ENCODE measurements around the gene COL6A1. TPM values are rescaled to one million over a fixed set of nuclear protein-coding genes. Genes with fewer than 3 reads are reported as not detected.

The COL6A1 gene
- total and polyA plus RNA-seq, 4 donors = 16.9 to 82.0 (median 35.7) TPM

DNA sequence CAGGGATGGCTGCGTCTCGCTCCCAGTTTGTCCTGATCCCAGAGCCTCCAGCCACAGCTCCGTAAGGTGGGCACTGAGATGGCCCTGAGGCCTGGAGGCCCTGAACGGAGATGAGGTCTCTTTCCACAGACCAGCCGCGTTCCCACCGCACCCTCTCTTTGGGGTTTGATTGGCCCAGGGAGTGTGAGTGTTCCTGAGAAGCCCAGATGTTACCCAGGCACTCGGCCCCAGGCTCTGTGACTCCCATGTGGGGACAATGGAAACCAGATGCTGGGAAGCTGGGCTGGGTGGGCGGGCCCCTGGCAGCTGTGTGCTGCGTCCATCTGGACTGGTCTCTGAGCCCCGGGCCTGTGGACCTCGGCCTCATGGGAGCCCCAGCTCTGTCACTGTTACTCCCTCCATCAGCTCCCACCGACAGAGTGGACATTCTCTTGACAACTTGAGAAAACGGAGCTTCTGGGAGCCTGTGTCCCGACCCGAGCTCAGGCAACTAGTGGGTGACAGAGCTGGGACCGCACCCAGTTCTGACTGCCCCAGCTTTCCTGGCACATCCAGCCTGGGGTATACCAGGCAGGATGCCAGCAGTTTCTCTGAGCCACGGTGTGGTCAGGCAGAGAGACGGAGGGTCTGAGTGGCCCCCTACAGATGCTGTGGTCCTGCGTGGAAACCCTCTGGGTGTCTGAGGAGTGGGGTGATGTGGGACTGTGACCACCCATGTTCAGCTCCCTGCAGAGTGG lies 9.8 kb upstream of the COL6A1 start:
- WGBS = 78% methylated on average over 20 of the region's 20 CpGs
- Histone ChIP-seq H3K36me3 (ENCODE audit: control insufficient read depth in 4 of 4, insufficient read depth in 3 of 4, low read depth in 1 of 4, low read length in 3 of 4) (no peaks in the 10 kb centered on the region), H3K27ac (ENCODE audit: low read depth in 1 of 2, low read length in 2 of 2) (peak overlapping the region; percentile 60 to 79), H3K4me3 (ENCODE audit: low read depth in 1 of 3, low read length in 3 of 3) (no peak overlapping the region), H3K9ac (ENCODE audit: low read depth in 1 of 2, low read length in 2 of 2) (no peak overlapping the region), H3K27me3 (ENCODE audit: control insufficient read depth in 4 of 4, insufficient read depth in 4 of 4, low read length in 3 of 4) (peaks cover 0 to 7% (median 2%) of the 10 kb centered on the region in 4 donors), H3K9me3 (ENCODE audit: control insufficient read depth in 4 of 4, low read length in 3 of 4) (no peaks in the 10 kb centered on the region), H3K4me1 (ENCODE audit: control insufficient read depth in 4 of 4, insufficient read depth in 4 of 4, low read length in 3 of 4) (peaks cover 17 to 32% (median 23%) of the 10 kb centered on the region in 4 donors)
- DNase-seq (ENCODE audit: low spot score) = no peak
- TF ChIP-seq RXRA (IDR thresholded peaks at IDR 0.05) (no peak), REST (IDR thresholded peaks at IDR 0.05) (no peak), SP1 (IDR thresholded peaks at IDR 0.05) (no peak), YY1 (IDR thresholded peaks at IDR 0.05) (no peak), HNF4A (conservative IDR thresholded peaks at IDR 0.05) (no peak), HNF4G (IDR thresholded peaks at IDR 0.05) (no peak), EGR1 (IDR thresholded peaks at IDR 0.05; ENCODE audit: low read depth in 2 of 2) (no peak), JUND (IDR thresholded peaks at IDR 0.05) (no peak), NR2F2 (IDR thresholded peaks at IDR 0.05) (no peak), GABPA (IDR thresholded peaks at IDR 0.05 in 1 of 2, conservative IDR thresholded peaks at IDR 0.05 in 1 of 2) (no peak), FOXA1 (IDR thresholded peaks at IDR 0.05) (no peak), RAD21 (IDR thresholded peaks at IDR 0.05) (no peak), TAF1 (conservative IDR thresholded peaks at IDR 0.05) (no peak), FOXA2 (IDR thresholded peaks at IDR 0.05) (no peak)
- TF ChIP-seq, protein P1, sequence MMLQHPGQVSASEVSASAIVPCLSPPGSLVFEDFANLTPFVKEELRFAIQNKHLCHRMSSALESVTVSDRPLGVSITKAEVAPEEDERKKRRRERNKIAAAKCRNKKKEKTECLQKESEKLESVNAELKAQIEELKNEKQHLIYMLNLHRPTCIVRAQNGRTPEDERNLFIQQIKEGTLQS (IDR thresholded peaks at IDR 0.05) = no peak
- TF ChIP-seq, protein P2, sequence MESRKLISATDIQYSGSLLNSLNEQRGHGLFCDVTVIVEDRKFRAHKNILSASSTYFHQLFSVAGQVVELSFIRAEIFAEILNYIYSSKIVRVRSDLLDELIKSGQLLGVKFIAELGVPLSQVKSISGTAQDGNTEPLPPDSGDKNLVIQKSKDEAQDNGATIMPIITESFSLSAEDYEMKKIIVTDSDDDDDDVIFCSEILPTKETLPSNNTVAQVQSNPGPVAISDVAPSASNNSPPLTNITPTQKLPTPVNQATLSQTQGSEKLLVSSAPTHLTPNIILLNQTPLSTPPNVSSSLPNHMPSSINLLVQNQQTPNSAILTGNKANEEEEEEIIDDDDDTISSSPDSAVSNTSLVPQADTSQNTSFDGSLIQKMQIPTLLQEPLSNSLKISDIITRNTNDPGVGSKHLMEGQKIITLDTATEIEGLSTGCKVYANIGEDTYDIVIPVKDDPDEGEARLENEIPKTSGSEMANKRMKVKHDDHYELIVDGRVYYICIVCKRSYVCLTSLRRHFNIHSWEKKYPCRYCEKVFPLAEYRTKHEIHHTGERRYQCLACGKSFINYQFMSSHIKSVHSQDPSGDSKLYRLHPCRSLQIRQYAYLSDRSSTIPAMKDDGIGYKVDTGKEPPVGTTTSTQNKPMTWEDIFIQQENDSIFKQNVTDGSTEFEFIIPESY (IDR thresholded peaks at IDR 0.05) = no peak
- TF ChIP-seq, protein P3, sequence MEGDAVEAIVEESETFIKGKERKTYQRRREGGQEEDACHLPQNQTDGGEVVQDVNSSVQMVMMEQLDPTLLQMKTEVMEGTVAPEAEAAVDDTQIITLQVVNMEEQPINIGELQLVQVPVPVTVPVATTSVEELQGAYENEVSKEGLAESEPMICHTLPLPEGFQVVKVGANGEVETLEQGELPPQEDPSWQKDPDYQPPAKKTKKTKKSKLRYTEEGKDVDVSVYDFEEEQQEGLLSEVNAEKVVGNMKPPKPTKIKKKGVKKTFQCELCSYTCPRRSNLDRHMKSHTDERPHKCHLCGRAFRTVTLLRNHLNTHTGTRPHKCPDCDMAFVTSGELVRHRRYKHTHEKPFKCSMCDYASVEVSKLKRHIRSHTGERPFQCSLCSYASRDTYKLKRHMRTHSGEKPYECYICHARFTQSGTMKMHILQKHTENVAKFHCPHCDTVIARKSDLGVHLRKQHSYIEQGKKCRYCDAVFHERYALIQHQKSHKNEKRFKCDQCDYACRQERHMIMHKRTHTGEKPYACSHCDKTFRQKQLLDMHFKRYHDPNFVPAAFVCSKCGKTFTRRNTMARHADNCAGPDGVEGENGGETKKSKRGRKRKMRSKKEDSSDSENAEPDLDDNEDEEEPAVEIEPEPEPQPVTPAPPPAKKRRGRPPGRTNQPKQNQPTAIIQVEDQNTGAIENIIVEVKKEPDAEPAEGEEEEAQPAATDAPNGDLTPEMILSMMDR (IDR thresholded peaks at IDR 0.05; ENCODE audit: low read depth, low read length, missing input control) = no peak
- TF ChIP-seq, protein P4, sequence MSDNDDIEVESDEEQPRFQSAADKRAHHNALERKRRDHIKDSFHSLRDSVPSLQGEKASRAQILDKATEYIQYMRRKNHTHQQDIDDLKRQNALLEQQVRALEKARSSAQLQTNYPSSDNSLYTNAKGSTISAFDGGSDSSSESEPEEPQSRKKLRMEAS (IDR thresholded peaks at IDR 0.05) = no peak
